HepG2 (cell line): ENCODE data around the gene TBC1D22A. TPM values are rescaled to one million over a fixed set of nuclear protein-coding genes. Genes with fewer than 3 reads are reported as not detected.
A peak's percentile ranks its signal among the peaks of the same experiment; 100 is the strongest.

Experiments used
- AGO1 ChIP-seq: fragments of 200-400 bp; formaldehyde crosslinking; IDR thresholded peaks from 2 replicates; pipeline ENCODE4 v1.6.1; 2017; ENCODE audit warnings: mild to moderate bottlenecking, low read depth, low read length, moderate library complexity; ENCODE audit not compliant: poor library complexity, severe bottlenecking
- ARNTL ChIP-seq: sonication (generic); formaldehyde crosslinking; IDR thresholded peaks from 2 replicates; pipeline ENCODE4 v1.4.0; 2020; ENCODE audit warnings: mild to moderate bottlenecking, missing genetic modification reagents
- ASH2L ChIP-seq: fragments of 300-600, 200-600 bp; sonication (generic); IDR thresholded peaks from 2 replicates; pipeline ENCODE4 v1.7.0; 2017; ENCODE audit warnings: low read depth, mild to moderate bottlenecking, moderate library complexity, mixed read lengths, low read length; ENCODE audit not compliant: insufficient read length
- FOXK2 ChIP-seq: fragments of 450-650 bp; IDR thresholded peaks from 2 replicates; pipeline ENCODE4 v1.6.1; 2016
- HOXA7 ChIP-seq: sonication (generic); formaldehyde crosslinking; IDR thresholded peaks from 2 replicates; pipeline ENCODE4 v1.8.1; 2022; ENCODE audit warnings: mild to moderate bottlenecking, missing genetic modification reagents, moderate library complexity
- ZFY ChIP-seq: sonication (generic); formaldehyde crosslinking; IDR thresholded peaks from 2 replicates; pipeline ENCODE4 v1.4.0; 2020; ENCODE audit warnings: missing genetic modification reagents
- ZSCAN31 ChIP-seq: sonication (generic); formaldehyde crosslinking; IDR thresholded peaks from 2 replicates; pipeline ENCODE4 v1.5.0; 2020; ENCODE audit warnings: low read depth, mild to moderate bottlenecking, missing genetic modification reagents
- polyA plus RNA-seq, 8 experiments: library from polyadenylated mRNA; depleted of rRNA in 3 of 8; stranded (reverse) in 7 of 8; unstranded in 1 of 8; fragments of >200 nt; fragmentation: Illumina TruSeq in 4 of 8; extraction: Trizol in 4 of 8; gene quantifications; 2 replicates each; pipeline versions ENCODE4 v1.2.1 to v1.2.3, GENCODE V29; 2011 to 2016; ENCODE audit warnings: low read depth in 4 of 8, missing spikeins in 1 of 8, mixed read lengths in 1 of 8; ENCODE audit not compliant: insufficient read depth in 1 of 8
- total RNA-seq, 5 experiments: library from RNA; depleted of rRNA; stranded (reverse); fragments of >200 nt; fragmentation: Illumina TruSeq; extraction: Trizol; gene quantifications; 2 replicates each; pipeline ENCODE4 v1.2.3, GENCODE V29; 2016; ENCODE audit warnings: low read depth in 1 of 5
- TF ChIP-seq, protein P1 (sequence below): sonication (generic); formaldehyde crosslinking; IDR thresholded peaks from 2 replicates; pipeline ENCODE4 v1.5.0; 2020; ENCODE audit warnings: missing genetic modification reagents, mild to moderate bottlenecking, borderline replicate concordance
- TF ChIP-seq, protein P2 (sequence below): IDR thresholded peaks from 2 replicates; pipeline ENCODE4 v1.6.1; 2016; ENCODE audit warnings: missing genetic modification reagents, missing compliant biosample characterization
- TF ChIP-seq, protein P3 (sequence below): sonication (generic); formaldehyde crosslinking; IDR thresholded peaks from 2 replicates; pipeline ENCODE4 v1.4.0; 2020; ENCODE audit warnings: missing genetic modification reagents
- TF ChIP-seq, protein P4 (sequence below): IDR thresholded peaks from 2 replicates; pipeline ENCODE4 v1.6.1; 2018; ENCODE audit warnings: missing genetic modification reagents
- TF ChIP-seq, protein P5 (sequence below): sonication (generic); formaldehyde crosslinking; conservative IDR thresholded peaks from 2 replicates; pipeline ENCODE4 v1.4.0; 2020; ENCODE audit warnings: missing genetic modification reagents
- TF ChIP-seq, protein P6 (sequence below): sonication (generic); formaldehyde crosslinking; IDR thresholded peaks from 2 replicates; pipeline ENCODE4 v1.4.0; 2020; ENCODE audit warnings: low read depth, mild to moderate bottlenecking, missing genetic modification reagents
- TF ChIP-seq, protein P7 (sequence below): sonication (generic); formaldehyde crosslinking; IDR thresholded peaks from 2 replicates; pipeline ENCODE4 v1.4.0; 2020; ENCODE audit warnings: missing genetic modification reagents
- TF ChIP-seq, protein P8 (sequence below): sonication (generic); formaldehyde crosslinking; IDR thresholded peaks from 2 replicates; pipeline ENCODE4 v1.8.1; 2023; ENCODE audit warnings: mild to moderate bottlenecking, missing genetic modification reagents

Gene TBC1D22A
- total and polyA plus RNA-seq, 2 of the 13 experiments (the other 11 are each of a cell fraction or from before 2014, with no cell fraction given) = 17.3 to 18.0 TPM

DNA sequence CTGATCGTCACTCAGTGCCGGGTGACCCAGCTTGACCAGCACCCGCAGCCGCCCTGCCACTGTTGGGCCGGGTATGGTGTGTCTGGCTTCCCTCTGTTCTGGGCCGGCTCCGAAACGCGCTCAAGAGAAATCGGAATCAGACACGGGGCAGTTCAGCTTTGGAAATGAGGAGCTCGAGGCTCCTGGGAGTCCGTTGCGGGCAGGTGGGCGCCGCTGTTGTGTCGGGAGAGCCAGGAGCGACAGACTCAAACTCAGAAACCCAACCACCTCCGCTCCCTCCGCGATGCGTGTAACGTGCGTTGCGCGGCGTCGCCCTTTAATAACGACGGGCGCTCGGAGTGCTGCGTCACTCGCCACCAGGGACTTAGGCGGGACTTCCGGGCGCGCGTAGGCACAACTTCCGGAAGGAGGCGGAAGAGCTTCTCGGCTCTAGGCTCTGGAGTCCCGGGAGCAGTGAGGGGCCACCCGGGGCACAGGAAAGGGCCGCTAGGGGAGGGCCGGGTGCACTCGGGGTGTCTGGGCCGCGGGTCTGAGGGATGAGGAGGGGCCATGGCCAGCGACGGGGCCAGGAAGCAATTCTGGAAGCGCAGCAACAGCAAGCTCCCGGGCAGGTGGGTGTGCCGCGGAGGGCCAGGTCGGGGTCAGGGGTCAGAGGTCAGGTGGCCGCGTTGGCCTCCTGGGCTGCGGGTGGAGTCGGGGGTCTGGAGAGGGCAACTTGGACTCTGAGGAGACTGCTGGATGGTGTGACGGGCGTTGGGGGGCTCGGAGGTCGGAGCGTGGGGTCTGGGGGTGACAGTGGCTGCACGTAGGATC is at the start of gene TBC1D22A (continued):
- TF ChIP-seq, protein P1, sequence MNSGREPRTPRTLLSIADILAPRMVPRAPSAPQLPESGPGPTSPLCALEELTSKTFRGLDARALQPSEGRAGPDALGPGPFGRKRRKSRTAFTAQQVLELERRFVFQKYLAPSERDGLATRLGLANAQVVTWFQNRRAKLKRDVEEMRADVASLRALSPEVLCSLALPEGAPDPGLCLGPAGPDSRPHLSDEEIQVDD (CRISPR knock-in tag) = no peak
- no peak for TF ChIP-seq HOXA7 (CRISPR knock-in tag)
- peak; percentile 93 for TF ChIP-seq ZSCAN31
- TF ChIP-seq, protein P2, sequence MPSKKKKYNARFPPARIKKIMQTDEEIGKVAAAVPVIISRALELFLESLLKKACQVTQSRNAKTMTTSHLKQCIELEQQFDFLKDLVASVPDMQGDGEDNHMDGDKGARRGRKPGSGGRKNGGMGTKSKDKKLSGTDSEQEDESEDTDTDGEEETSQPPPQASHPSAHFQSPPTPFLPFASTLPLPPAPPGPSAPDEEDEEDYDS = peak; percentile 99
- TF ChIP-seq, protein P3, sequence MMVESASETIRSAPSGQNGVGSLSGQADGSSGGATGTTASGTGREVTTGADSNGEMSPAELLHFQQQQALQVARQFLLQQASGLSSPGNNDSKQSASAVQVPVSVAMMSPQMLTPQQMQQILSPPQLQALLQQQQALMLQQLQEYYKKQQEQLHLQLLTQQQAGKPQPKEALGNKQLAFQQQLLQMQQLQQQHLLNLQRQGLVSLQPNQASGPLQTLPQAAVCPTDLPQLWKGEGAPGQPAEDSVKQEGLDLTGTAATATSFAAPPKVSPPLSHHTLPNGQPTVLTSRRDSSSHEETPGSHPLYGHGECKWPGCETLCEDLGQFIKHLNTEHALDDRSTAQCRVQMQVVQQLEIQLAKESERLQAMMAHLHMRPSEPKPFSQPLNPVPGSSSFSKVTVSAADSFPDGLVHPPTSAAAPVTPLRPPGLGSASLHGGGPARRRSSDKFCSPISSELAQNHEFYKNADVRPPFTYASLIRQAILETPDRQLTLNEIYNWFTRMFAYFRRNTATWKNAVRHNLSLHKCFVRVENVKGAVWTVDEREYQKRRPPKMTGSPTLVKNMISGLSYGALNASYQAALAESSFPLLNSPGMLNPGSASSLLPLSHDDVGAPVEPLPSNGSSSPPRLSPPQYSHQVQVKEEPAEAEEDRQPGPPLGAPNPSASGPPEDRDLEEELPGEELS (CRISPR knock-in tag) = peak; percentile 52
- TF ChIP-seq, protein P4, sequence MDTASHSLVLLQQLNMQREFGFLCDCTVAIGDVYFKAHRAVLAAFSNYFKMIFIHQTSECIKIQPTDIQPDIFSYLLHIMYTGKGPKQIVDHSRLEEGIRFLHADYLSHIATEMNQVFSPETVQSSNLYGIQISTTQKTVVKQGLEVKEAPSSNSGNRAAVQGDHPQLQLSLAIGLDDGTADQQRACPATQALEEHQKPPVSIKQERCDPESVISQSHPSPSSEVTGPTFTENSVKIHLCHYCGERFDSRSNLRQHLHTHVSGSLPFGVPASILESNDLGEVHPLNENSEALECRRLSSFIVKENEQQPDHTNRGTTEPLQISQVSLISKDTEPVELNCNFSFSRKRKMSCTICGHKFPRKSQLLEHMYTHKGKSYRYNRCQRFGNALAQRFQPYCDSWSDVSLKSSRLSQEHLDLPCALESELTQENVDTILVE (CRISPR knock-in tag) = peak; percentile 83
- TF ChIP-seq, protein P5, sequence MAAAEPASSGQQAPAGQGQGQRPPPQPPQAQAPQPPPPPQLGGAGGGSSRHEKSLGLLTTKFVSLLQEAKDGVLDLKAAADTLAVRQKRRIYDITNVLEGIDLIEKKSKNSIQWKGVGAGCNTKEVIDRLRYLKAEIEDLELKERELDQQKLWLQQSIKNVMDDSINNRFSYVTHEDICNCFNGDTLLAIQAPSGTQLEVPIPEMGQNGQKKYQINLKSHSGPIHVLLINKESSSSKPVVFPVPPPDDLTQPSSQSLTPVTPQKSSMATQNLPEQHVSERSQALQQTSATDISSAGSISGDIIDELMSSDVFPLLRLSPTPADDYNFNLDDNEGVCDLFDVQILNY (CRISPR knock-in tag) = 0 out of 2 replicates have a peak, but pooled peaks have one; percentile 35
- TF ChIP-seq AGO1 = peak; percentile 68
- TF ChIP-seq ASH2L = peak; percentile 87
- TF ChIP-seq, protein P6, sequence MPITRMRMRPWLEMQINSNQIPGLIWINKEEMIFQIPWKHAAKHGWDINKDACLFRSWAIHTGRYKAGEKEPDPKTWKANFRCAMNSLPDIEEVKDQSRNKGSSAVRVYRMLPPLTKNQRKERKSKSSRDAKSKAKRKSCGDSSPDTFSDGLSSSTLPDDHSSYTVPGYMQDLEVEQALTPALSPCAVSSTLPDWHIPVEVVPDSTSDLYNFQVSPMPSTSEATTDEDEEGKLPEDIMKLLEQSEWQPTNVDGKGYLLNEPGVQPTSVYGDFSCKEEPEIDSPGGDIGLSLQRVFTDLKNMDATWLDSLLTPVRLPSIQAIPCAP (CRISPR knock-in tag) = no peak
- TF ChIP-seq FOXK2 = no peak
- TF ChIP-seq, protein P7, sequence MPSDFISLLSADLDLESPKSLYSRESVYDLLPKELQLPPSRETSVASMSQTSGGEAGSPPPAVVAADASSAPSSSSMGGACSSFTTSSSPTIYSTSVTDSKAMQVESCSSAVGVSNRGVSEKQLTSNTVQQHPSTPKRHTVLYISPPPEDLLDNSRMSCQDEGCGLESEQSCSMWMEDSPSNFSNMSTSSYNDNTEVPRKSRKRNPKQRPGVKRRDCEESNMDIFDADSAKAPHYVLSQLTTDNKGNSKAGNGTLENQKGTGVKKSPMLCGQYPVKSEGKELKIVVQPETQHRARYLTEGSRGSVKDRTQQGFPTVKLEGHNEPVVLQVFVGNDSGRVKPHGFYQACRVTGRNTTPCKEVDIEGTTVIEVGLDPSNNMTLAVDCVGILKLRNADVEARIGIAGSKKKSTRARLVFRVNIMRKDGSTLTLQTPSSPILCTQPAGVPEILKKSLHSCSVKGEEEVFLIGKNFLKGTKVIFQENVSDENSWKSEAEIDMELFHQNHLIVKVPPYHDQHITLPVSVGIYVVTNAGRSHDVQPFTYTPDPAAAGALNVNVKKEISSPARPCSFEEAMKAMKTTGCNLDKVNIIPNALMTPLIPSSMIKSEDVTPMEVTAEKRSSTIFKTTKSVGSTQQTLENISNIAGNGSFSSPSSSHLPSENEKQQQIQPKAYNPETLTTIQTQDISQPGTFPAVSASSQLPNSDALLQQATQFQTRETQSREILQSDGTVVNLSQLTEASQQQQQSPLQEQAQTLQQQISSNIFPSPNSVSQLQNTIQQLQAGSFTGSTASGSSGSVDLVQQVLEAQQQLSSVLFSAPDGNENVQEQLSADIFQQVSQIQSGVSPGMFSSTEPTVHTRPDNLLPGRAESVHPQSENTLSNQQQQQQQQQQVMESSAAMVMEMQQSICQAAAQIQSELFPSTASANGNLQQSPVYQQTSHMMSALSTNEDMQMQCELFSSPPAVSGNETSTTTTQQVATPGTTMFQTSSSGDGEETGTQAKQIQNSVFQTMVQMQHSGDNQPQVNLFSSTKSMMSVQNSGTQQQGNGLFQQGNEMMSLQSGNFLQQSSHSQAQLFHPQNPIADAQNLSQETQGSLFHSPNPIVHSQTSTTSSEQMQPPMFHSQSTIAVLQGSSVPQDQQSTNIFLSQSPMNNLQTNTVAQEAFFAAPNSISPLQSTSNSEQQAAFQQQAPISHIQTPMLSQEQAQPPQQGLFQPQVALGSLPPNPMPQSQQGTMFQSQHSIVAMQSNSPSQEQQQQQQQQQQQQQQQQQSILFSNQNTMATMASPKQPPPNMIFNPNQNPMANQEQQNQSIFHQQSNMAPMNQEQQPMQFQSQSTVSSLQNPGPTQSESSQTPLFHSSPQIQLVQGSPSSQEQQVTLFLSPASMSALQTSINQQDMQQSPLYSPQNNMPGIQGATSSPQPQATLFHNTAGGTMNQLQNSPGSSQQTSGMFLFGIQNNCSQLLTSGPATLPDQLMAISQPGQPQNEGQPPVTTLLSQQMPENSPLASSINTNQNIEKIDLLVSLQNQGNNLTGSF (CRISPR knock-in tag) = no peak
- TF ChIP-seq ZFY (CRISPR knock-in tag) = peak; percentile 86
- peak; percentile 65; the same call in 1 of the 2 replicates for TF ChIP-seq ARNTL (CRISPR knock-in tag)
- TF ChIP-seq, protein P8, sequence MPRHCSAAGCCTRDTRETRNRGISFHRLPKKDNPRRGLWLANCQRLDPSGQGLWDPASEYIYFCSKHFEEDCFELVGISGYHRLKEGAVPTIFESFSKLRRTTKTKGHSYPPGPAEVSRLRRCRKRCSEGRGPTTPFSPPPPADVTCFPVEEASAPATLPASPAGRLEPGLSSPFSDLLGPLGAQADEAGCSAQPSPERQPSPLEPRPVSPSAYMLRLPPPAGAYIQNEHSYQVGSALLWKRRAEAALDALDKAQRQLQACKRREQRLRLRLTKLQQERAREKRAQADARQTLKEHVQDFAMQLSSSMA (CRISPR knock-in tag) = no peak
